Mammary epithelial cell (primary cell): ENCODE results near the gene FAM13A.

Experiments used
- CTCF ChIP-seq, 2 donors: IDR thresholded peaks in 1 of 2; conservative IDR thresholded peaks in 1 of 2; 2 replicates each; pipeline ENCODE4 v1.5.1; 2011 to 2012; ENCODE audit warnings: inconsistent platforms in 2 of 2, low read length in 2 of 2, mild to moderate bottlenecking in 2 of 2, control low read depth in 1 of 2, low read depth in 1 of 2; ENCODE audit not compliant: insufficient read depth in 1 of 2; ENCODE audit errors: extremely low read depth in 1 of 2
- EZH2 ChIP-seq: IDR thresholded peaks from 2 replicates; pipeline ENCODE4 v1.6.1; 2012; ENCODE audit warnings: low read length, inconsistent platforms, borderline replicate concordance

GRCh38 chr4:89105726-89106125 is 48.7 kb upstream of the FAM13A start:
- TF ChIP-seq CTCF (conservative IDR thresholded peaks at IDR 0.05 in 1 of 2, IDR thresholded peaks at IDR 0.05 in 1 of 2; ENCODE audit: extremely low read depth in 1 of 2, insufficient read depth in 1 of 2, low read depth in 1 of 2, low read length in 2 of 2), result no peak
- no peak for TF ChIP-seq EZH2
